GOT3 (cell line): ENCODE measurements around the gene MED1.
"Not testable (repeated sequence)": the region's sequence is repeated elsewhere in the genome, so short reads cannot be mapped to it uniquely, and the experiment has no call there.

Experiments
- DNase-seq: peaks from one replicate; lab custom pipeline; 2025; ENCODE audit warnings: mixed read lengths; lab: John Stamatoyannopoulos, UW

The MED1 gene

GRCh38 chr17:39450847-39451581 is at the start of gene MED1:
MED1 (minus strand) TSS chr17:39451263; CDS start chr17:39451062, 201 bp downstream.
- DNase-seq = peak; percentile 74

- DNase-seq = not testable (repeated sequence)
Measured at GRCh38 chr17:39496921-39497320, 45.9 kb upstream of the MED1 start.

GRCh38 chr17:39487946-39488345 is 36.9 kb upstream of the MED1 start:
- DNase-seq = no peak

DNA sequence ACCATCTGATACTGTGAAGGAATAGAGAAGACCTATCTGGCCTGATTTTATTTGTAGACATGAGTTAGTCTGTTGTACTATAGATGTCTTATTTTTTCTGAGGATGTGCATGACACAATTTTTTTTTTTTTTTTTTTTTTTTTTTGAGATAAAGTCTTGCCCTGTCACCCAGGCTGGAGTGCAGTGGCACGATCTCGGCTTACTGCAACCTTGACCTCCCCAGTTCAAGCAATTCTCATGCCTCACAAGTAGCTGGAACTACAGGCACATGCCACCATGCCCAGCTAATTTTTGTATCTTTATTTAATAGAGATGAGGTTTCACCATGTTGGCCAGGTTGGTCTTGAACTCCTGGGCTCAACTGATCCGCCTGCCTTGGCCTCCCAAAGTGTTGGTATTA is 36.4 kb upstream of the MED1 start:
- DNase-seq = not testable (repeated sequence)

DNA sequence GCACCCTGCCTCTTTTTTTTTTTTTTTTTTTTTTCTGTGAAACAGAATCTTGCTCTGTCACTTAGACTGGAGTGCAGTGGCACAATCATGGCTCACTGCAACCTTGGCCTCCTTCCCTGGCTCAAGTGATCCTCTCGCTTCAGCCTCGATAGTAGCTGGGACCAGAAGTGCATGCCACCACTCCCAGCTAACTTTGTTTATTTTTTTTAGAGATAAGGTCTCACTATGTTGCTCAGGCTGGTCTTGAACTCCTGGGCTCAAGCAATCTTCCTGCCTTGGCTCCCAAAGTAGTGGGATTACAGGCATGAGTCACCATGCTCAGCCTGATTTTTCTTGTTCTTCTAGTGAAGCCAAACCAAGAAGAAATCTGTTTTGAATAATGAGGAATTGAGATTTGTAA is 35.2 kb upstream of the MED1 start:
- no peak for DNase-seq

GRCh38 chr17:39485555-39485954 is 34.5 kb upstream of the MED1 start:
- no peak for DNase-seq

DNA sequence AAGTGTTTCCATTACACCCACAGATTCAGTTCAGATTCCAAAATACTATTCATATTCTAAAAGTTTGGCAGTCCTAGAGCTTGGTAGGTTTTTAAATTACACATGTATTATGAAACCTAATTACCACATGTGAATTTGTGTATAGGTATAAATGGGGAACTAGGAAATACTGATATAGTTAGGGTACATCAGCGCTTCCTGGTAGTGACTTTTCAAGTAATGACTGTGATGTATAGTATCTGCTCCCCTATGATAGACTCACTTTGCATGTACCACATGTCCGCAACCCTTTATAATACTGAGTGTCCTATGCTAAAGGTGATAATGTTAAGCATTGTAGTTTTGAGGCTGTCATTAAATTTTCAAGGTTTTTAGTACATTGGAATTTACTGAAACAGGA is 33.1 kb upstream of the MED1 start:
- DNase-seq = no peak

GRCh38 chr17:39483506-39483905 is 32.4 kb upstream of the MED1 start:
- DNase-seq = no peak

- DNase-seq = not testable (repeated sequence)
Measured at GRCh38 chr17:39479631-39480030, 28.6 kb upstream of the MED1 start.

- DNase-seq = no peak
Measured at GRCh38 chr17:39473310-39473709, 22.2 kb upstream of the MED1 start.

- not testable (repeated sequence) for DNase-seq
Measured at GRCh38 chr17:39468610-39469009, 17.5 kb upstream of the MED1 start.

DNA sequence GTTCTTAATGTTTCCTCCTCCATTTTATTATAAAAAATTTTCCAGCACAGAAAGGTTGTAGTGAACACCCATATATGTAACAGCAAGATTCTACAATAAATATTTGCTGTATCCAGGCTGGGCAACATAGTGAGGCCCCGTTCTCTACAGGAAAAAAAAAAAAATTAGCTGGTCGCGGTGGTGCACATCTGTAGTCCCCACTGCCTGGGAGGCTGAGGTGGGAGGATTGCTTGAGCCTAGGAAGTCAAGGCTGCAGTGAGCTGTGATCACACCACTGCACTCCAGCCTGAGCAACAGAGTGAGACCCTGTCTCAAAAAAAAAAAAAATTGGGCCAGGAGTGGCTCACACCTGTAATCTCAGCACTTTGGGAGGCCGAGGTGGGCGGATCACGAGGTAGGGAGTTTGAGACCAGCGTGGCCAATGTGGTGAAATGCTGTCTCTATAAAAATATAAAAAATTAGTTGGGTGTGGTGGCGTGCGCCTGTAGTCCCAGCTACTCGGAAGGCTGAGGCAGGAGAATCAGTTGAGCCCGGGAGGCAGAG is 13.6 kb upstream of the MED1 start:
- not testable (repeated sequence) for DNase-seq

GRCh38 chr17:39462631-39463375 is 11.7 kb upstream of the MED1 start:
- DNase-seq = no peak

- DNase-seq = no peak
Measured at GRCh38 chr17:39461926-39462569, 11.0 kb upstream of the MED1 start.

- peak; percentile 89 for DNase-seq
Measured at GRCh38 chr17:39461113-39461925, 10.3 kb upstream of the MED1 start, which contains the start of gene CDK12. CDK12 (plus strand) TSS chr17:39461486; CDS start chr17:39462072, 586 bp downstream.

DNA sequence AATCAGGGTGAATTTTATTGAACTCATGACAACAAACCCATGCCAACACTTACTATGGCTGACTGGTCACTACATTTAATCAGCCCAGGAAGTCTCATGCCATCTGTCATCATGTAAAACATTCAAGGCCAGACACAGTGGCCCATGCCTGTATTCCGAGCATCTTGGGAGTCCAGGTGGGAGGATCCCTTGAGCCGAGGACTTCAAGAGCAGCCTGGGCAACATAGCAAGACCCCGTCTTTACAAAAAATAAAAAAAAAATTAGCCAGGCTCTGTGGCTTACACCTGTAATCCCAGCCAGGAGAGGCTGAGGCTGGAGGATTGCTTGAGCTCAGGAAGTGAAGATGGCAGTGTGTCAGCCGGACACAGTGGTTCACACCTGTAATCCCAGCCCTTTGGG is 4.9 kb upstream of the MED1 start:
- no peak for DNase-seq

DNA sequence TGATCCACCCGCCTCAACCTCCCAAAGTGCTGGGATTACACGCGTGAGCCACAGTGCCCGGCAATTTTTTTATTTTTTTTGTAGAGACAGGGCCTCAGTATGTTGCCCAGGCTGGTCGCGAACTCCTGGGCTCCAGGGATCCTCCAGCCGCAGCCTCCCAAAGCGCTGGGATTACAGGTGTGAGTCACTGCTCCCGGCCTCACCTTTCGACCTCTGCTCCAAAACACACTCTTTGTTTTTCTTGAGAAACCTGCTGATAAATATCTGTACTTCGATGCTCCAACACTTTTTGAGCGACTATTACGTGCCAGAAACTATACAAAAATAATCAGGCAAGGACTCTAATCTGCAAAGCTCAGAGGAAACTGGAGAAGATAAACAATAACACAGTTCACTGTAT is 1.0 kb downstream of the MED1 start:
- DNase-seq = no peak

GRCh38 chr17:39447561-39447960 is 3.5 kb downstream of the MED1 start:
- DNase-seq = no peak

DNA sequence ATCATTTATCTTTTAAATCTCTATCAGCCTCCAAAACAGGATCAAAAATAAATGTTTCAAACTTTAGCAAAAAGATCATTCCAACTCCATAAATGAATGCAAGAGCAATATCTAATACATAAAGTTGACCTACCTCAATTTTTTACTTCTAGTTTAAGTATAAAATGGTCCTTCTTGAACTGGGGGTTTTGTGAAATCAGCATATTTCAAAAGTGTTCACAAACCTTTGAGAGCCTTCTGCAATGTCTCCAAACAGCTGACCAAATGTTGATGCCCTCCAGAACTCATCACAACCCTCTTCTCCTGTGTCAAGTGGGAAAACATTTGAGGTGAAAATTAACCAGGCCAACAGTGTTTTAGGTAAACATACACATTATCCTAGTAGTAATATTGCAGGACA is 7.7 kb downstream of the MED1 start:
- DNase-seq = no peak

DNA sequence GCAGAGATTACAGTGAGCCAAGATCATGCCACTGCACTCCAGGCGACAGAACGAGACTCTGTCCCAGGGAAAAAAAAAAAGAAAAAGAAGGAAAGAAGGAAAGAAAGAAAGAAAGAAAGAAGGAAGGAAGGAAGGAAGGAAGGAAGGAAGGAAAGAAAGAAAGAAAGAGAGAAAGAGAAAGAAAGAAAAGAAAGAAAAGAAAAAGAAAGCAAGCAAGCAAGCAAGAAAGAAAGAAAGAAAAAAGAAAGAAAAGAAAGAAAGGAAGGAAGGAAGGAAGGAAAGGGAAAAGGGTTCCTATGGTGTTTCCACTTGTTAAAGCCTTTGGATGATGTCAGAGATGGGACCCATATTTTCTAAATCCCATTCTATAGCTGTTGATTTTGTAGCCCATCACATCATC is 11.2 kb downstream of the MED1 start:
- not testable (repeated sequence) for DNase-seq

DNA sequence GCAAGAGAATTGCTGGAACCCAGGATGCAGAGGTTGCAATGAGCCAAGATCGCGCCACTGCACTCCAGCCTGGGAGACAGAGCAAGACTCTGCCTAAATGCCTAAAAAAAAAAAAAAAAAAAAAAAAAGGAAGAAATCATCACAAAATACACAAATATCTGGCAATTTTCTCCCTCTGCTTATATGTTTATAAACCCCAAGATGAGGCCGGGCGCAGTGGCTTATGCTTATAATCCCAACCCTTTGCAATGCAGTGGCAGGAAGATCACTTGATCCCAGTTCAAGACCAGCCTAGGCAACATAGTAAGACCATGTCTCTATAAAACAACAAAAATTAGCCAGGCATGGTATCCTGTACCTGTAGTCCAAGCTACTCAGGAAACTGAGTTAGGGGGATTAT is 21.5 kb downstream of the MED1 start:
- no peak for DNase-seq

- no peak for DNase-seq
Measured at GRCh38 chr17:39416141-39416540, 34.9 kb downstream of the MED1 start.
